Natural killer cell (primary cell): ENCODE results near the gene F13B. TPM values are rescaled to one million over a fixed set of nuclear protein-coding genes. Genes with fewer than 3 reads are reported as not detected.
"Not testable (repeated sequence)": the region's sequence is repeated elsewhere in the genome, so short reads cannot be mapped to it uniquely, and the experiment has no call there.

Source experiments
- ATAC-seq, 3 donors: fragments of 150-1000 bp in 2 of 3; fragments of 200-7000 bp in 1 of 3; cut with Tn5 transposase; 1 replicate in 1 of 3; 2 replicates in 2 of 3; pipeline ENCODE4 v1.10.0; 2021; ENCODE audit warnings: mild to moderate bottlenecking in 2 of 3, moderate library complexity in 2 of 3
- DNase-seq, 2 donors: peaks; one replicate each; pipeline versions ENCODE4 v3.0.0 to v3.0.0-alpha.2; 2013 to 2021; ENCODE audit warnings: mixed read lengths in 1 of 2
- H3K27ac ChIP-seq: one replicate; pipeline ENCODE4 v1.5.1; 2013; ENCODE audit warnings: mild to moderate bottlenecking, low read length
- H3K27me3 ChIP-seq: one replicate; pipeline ENCODE4 v1.6.1; 2013; ENCODE audit warnings: low read length; ENCODE audit not compliant: control insufficient read depth, insufficient read depth
- H3K36me3 ChIP-seq: one replicate; pipeline ENCODE4 v1.6.1; 2013; ENCODE audit warnings: low read length; ENCODE audit not compliant: control insufficient read depth, insufficient read depth
- H3K4me1 ChIP-seq: one replicate; pipeline ENCODE4 v1.6.1; 2013; ENCODE audit warnings: low read length; ENCODE audit not compliant: control insufficient read depth, insufficient read depth
- H3K4me3 ChIP-seq: one replicate; pipeline ENCODE4 v1.5.1; 2013; ENCODE audit warnings: low read length
- H3K9me3 ChIP-seq: one replicate; pipeline ENCODE4 v1.6.1; 2013; ENCODE audit warnings: low read length; ENCODE audit not compliant: control insufficient read depth, insufficient read depth
- H3K27ac Mint-ChIP-seq, 2 donors: one replicate each; pipeline ENCODE4 v1.8.0; 2022; ENCODE audit warnings: mild to moderate bottlenecking in 2 of 2, mixed read lengths in 2 of 2, moderate library complexity in 1 of 2
- H3K27me3 Mint-ChIP-seq, 2 donors: one replicate each; pipeline ENCODE4 v1.8.0; 2022; ENCODE audit warnings: low read depth in 2 of 2, mixed read lengths in 2 of 2
- H3K36me3 Mint-ChIP-seq: one replicate; pipeline ENCODE4 v1.8.0; 2022; ENCODE audit warnings: mixed read lengths
- H3K4me1 Mint-ChIP-seq, 2 donors: one replicate each; pipeline ENCODE4 v1.8.0; 2022; ENCODE audit warnings: mixed read lengths in 2 of 2
- H3K4me3 Mint-ChIP-seq: one replicate; pipeline ENCODE4 v1.8.0; 2022; ENCODE audit warnings: mild to moderate bottlenecking, moderate library complexity, mixed read lengths
- H3K9me3 Mint-ChIP-seq, 2 donors: one replicate each; pipeline ENCODE4 v1.8.0; 2022; ENCODE audit warnings: mixed read lengths in 2 of 2
- WGBS: methylation state at CpG from one replicate; pipeline ENCODE4 v1.1.7; 2013; ENCODE audit warnings: missing lambda C conversion rate; ENCODE audit not compliant: insufficient coverage; 5-methylcytosine and 5-hydroxymethylcytosine counted together
- intact Hi-C: fragments of 100-400 bp; cut with micrococcal nuclease; formaldehyde crosslinking; loops from one replicate; pipeline ENCODE4 v1.14.2; 2022
- total RNA-seq, 4 donors: library from RNA; stranded (reverse); fragments of 120-200 nt in 1 of 4; gene quantifications; one replicate each; pipeline versions ENCODE4 v1.2.3 to v1.2.4, GENCODE V29; 2013 to 2022
- TF ChIP-seq, protein P1 (sequence below): fragments of 200-600 bp; IDR thresholded peaks from one replicate; pipeline ENCODE4 v1.8.0; 2022; ENCODE audit warnings: antibody characterized with exemption

Gene F13B
- total RNA-seq, 3 donors from 2014 or later (not counting 1 experiment from before 2014, with no cell fraction given) = not detected

DNA sequence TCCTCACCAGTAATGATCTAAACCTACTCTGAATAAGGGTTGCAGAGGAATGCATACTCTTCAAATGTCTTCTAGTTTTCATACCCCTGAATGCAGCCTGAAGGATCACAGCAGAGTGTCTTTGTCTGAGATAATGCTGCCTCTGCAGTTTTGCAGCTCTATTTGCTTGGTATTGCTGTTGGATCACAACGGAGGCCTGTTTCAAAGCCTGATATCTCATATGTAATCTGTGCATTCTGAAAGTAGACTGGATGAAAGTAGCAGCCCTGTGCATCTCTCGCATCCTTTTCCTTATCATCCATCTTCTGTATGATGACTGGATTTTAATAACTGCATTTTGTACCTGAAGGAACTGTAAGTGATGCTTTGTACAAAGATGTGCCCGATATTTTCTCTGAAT lies 34.9 kb upstream of the F13B start:
- H3K9me3 ChIP-seq = no peaks in the 10 kb centered on the region
- H3K4me3 ChIP-seq = no peak overlapping the region
- H3K27ac Mint-ChIP-seq = no peak overlapping the region
- TF ChIP-seq, protein P1, sequence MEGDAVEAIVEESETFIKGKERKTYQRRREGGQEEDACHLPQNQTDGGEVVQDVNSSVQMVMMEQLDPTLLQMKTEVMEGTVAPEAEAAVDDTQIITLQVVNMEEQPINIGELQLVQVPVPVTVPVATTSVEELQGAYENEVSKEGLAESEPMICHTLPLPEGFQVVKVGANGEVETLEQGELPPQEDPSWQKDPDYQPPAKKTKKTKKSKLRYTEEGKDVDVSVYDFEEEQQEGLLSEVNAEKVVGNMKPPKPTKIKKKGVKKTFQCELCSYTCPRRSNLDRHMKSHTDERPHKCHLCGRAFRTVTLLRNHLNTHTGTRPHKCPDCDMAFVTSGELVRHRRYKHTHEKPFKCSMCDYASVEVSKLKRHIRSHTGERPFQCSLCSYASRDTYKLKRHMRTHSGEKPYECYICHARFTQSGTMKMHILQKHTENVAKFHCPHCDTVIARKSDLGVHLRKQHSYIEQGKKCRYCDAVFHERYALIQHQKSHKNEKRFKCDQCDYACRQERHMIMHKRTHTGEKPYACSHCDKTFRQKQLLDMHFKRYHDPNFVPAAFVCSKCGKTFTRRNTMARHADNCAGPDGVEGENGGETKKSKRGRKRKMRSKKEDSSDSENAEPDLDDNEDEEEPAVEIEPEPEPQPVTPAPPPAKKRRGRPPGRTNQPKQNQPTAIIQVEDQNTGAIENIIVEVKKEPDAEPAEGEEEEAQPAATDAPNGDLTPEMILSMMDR = no peak
- peaks cover 13% of the 10 kb centered on the region in 2 donors for H3K4me1 Mint-ChIP-seq
- no peak overlapping the region for H3K4me3 Mint-ChIP-seq
- ATAC-seq (no peak), DNase-seq (no peak)
- no peaks in the 10 kb centered on the region for H3K9me3 Mint-ChIP-seq
- no peaks in the 10 kb centered on the region for H3K4me1 ChIP-seq
- H3K27me3 Mint-ChIP-seq = no peaks in the 10 kb centered on the region
- intact Hi-C loops = no loop called here
- 86% methylated on average over 2 of the region's 3 CpGs for WGBS
- H3K36me3 Mint-ChIP-seq = no peaks in the 10 kb centered on the region
- H3K27me3 ChIP-seq = no peaks in the 10 kb centered on the region
- no peaks in the 10 kb centered on the region for H3K36me3 ChIP-seq
- no peak overlapping the region for H3K27ac ChIP-seq

DNA sequence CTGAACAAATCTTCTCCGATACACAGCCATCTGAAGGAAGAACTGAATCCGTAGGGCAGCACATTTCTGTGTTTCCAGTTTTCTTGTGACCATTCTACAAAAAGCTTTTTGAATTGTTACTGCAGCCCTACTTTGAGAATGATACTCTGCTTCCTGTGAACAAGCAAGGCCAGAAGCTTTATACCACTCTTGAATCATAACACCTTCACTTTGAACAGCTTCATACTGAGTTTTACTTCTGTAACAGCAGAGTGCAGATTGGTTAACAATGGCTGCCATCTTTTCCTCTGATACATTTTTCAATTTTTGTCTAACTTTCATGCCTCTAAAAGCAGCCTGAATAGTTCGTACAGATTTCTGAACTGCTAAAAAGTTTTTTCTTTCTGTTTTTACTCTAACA lies 33.6 kb upstream of the F13B start:
- peak in 1 of 2 donors; percentile 10 for DNase-seq
- Mint-ChIP-seq H3K9me3 (no peaks in the 10 kb centered on the region), H3K4me1 (peaks cover 13% of the 10 kb centered on the region in 2 donors), H3K36me3 (no peaks in the 10 kb centered on the region), H3K27ac (peak overlapping the region in 1 of 2 donors; percentile 50), H3K27me3 (no peaks in the 10 kb centered on the region), H3K4me3 (no peak overlapping the region)
- WGBS = 93% methylated on average over 3 of the region's 3 CpGs
- H3K9me3 ChIP-seq = no peaks in the 10 kb centered on the region
- no peaks in the 10 kb centered on the region for H3K4me1 ChIP-seq
- H3K4me3 ChIP-seq = no peak overlapping the region
- ATAC-seq = no peak
- H3K36me3 ChIP-seq = no peaks in the 10 kb centered on the region
- H3K27ac ChIP-seq = no peak overlapping the region
- intact Hi-C loops = no loop called here
- H3K27me3 ChIP-seq = no peaks in the 10 kb centered on the region
- TF ChIP-seq, protein P1 = no peak

DNA sequence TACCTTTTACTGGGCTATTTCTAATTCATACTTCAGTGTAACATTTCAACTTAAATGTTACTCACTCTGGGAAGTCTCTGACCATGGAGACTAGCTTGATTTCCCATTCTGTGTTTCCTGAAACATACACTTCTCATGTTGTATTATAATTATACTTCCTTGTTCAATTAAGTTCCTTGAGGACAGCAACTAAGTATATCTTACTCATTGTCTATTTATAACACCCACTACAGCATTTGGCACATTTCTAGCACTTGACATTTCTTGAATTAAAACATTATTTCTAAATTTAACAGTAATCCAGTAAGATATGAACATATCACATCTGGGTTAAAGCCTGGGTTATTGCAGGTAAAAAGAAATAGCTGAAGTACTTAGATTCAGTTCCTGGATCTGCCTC lies 32.4 kb upstream of the F13B start:
- H3K27me3 ChIP-seq = no peaks in the 10 kb centered on the region
- Mint-ChIP-seq H3K9me3 (no peaks in the 10 kb centered on the region), H3K27me3 (no peaks in the 10 kb centered on the region), H3K4me3 (no peak overlapping the region), H3K36me3 (no peaks in the 10 kb centered on the region), H3K4me1 (peaks cover 13% of the 10 kb centered on the region in 2 donors), H3K27ac (no peak overlapping the region)
- no peak for DNase-seq
- no peak overlapping the region for H3K27ac ChIP-seq
- H3K36me3 ChIP-seq = no peaks in the 10 kb centered on the region
- intact Hi-C loops = no loop called here
- no peaks in the 10 kb centered on the region for H3K4me1 ChIP-seq
- TF ChIP-seq, protein P1 = no peak
- ATAC-seq = no peak
- no peak overlapping the region for H3K4me3 ChIP-seq
- H3K9me3 ChIP-seq = no peaks in the 10 kb centered on the region

DNA sequence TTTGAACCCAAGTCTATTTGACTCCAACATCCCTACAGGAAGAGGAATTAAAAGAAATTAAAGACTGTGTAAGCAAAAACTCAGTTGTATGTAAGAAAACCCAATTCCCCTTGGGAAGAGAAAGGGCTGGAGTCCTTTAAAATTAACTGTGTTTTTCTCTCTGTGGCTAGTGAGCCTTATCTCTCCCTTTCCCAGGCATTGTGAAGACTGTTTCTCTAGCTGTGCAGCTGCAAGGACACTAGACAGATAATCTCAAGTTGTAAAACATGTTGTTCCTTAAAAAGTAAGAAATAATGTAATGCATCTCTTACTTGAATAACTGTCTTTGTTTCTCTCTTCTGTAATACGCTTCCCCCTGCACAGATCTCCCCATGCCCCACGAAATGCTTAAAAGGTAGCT lies 29.9 kb upstream of the F13B start:
- ATAC-seq, H3K4me3 Mint-ChIP-seq, DNase-seq, H3K27me3 ChIP-seq, H3K27me3 Mint-ChIP-seq, H3K36me3 ChIP-seq, intact Hi-C loops, H3K36me3 Mint-ChIP-seq, H3K27ac ChIP-seq, H3K4me3 ChIP-seq, H3K9me3 Mint-ChIP-seq, H3K4me1 ChIP-seq, H3K9me3 ChIP-seq, H3K27ac Mint-ChIP-seq: not testable (repeated sequence)
- peaks cover 13 to 23% of the 10 kb centered on the region in 2 donors for H3K4me1 Mint-ChIP-seq
- WGBS = 98% methylated on average over 2 of the region's 2 CpGs
